ENCODE results near the gene CD63. TPM values are rescaled to one million over a fixed set of nuclear protein-coding genes. Genes with fewer than 3 reads are reported as not detected.

Gene CD63
- total RNA-seq, 1 experiment from 2014 or later = 879 TPM

DNA sequence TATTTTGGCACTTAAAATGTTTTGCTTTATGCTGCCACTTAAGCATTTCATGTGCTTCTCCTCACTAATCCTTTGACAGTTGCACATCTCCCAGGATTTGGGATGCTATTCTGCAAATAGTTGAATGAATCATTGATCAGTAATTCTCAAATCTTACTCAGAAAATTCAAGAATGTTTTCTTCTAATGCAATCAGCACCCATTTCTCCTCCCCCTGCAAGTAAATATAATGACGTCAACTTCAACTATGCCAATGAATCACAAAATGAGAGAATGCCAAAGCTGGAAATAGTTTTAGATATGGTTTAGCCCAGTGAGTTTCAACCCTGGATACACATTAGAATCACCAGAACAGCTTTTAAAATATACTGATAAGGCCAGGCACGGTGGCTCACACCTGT lies 15.1 kb downstream of the CD63 start:
- no peak overlapping the region for H3K4me3 ChIP-seq (ENCODE audit: low read depth in 2 of 2, low read length in 2 of 2)
- H3K4me1 ChIP-seq (ENCODE audit: control insufficient read depth, insufficient read depth, low read length) = peaks cover 20% of the 10 kb centered on the region
- H3K27ac ChIP-seq (ENCODE audit: low read length) = no peak overlapping the region
- peaks cover 7% of the 10 kb centered on the region for H3K27me3 ChIP-seq (ENCODE audit: control insufficient read depth, insufficient read depth, low read length)
- POLR2A ChIA-PET = no interaction called here
- no peaks in the 10 kb centered on the region for H3K9me3 ChIP-seq (ENCODE audit: control insufficient read depth, insufficient read depth, low read depth, low read length)
- in situ Hi-C loops (cut with HindIII; ENCODE audit: low pct_unique_long_range_greater_than_20kb, low sequenced_read_pairs) (no loop called here), intact Hi-C loops (cut with micrococcal nuclease; ENCODE audit: unreplicated experiment) (no loop called here)
- BruUV-seq (replicated peaks) = no TSS peak
- DNase-seq (ENCODE audit: low read depth, low spot score) = no peak
- TF ChIP-seq CTCF (IDR thresholded peaks at IDR 0.05) (no peak), REST (IDR thresholded peaks at IDR 0.05; ENCODE audit: insufficient read depth in 1 of 2, low read depth in 2 of 2, low read length in 1 of 2) (no peak), TCF7L2 (IDR thresholded peaks at IDR 0.05; ENCODE audit: low read depth, low read length) (no peak), POLR2AphosphoS5 (IDR thresholded peaks at IDR 0.05; ENCODE audit: low read depth, low read length) (no peak), SIN3A (IDR thresholded peaks at IDR 0.05; ENCODE audit: borderline replicate concordance, insufficient read depth, low read depth, low read length) (no peak)
- H3K36me3 ChIP-seq (ENCODE audit: control insufficient read depth, insufficient read depth, low read length) = no peaks in the 10 kb centered on the region
- CTCF ChIA-PET = no interaction called here
- ATAC-seq = no peak

- in situ Hi-C loops (cut with HindIII; ENCODE audit: low pct_unique_long_range_greater_than_20kb, low sequenced_read_pairs) (no loop called here), intact Hi-C loops (cut with micrococcal nuclease; ENCODE audit: unreplicated experiment) (no loop called here)
- BruUV-seq (replicated peaks) = no TSS peak
- H3K27me3 ChIP-seq (ENCODE audit: control insufficient read depth, insufficient read depth, low read length) = peaks cover 11% of the 10 kb centered on the region
- TF ChIP-seq CTCF (IDR thresholded peaks at IDR 0.05) = no peak
- TF ChIP-seq SIN3A (IDR thresholded peaks at IDR 0.05; ENCODE audit: borderline replicate concordance, insufficient read depth, low read depth, low read length) = no peak
- TF ChIP-seq REST (IDR thresholded peaks at IDR 0.05; ENCODE audit: insufficient read depth in 1 of 2, low read depth in 2 of 2, low read length in 1 of 2) = no peak
- TF ChIP-seq POLR2AphosphoS5 (IDR thresholded peaks at IDR 0.05; ENCODE audit: low read depth, low read length) = no peak
- TF ChIP-seq TCF7L2 (IDR thresholded peaks at IDR 0.05; ENCODE audit: low read depth, low read length) = no peak
- no peaks in the 10 kb centered on the region for H3K9me3 ChIP-seq (ENCODE audit: control insufficient read depth, insufficient read depth, low read depth, low read length)
- H3K4me3 ChIP-seq (ENCODE audit: low read depth in 2 of 2, low read length in 2 of 2) = no peak overlapping the region
- no peak for DNase-seq (ENCODE audit: low read depth, low spot score)
- peaks cover 19% of the 10 kb centered on the region for H3K4me1 ChIP-seq (ENCODE audit: control insufficient read depth, insufficient read depth, low read length)
- ChIA-PET CTCF (no interaction called here), POLR2A (no interaction called here)
- ATAC-seq = no peak
- H3K36me3 ChIP-seq (ENCODE audit: control insufficient read depth, insufficient read depth, low read length) = no peaks in the 10 kb centered on the region
- H3K27ac ChIP-seq (ENCODE audit: low read length) = no peak overlapping the region
These were observed 16.0 kb downstream of the CD63 start for GRCh38 chr12:55712700-55713415.
